Activated CD4-positive, alpha-beta T cell treated with anti-CD3 and anti-CD28 coated beads, Interleukin-10, Interleukin-2, amounts not matched to agents 100 ng/mL and 50 ng/mL, durations not matched to agents 16 hours and 8 hours (primary cell): Measurements from ENCODE around the gene PEBP1.
A peak's percentile ranks its signal among the peaks of the same experiment; 100 is the strongest.
"Not testable (repeated sequence)": the region's sequence is repeated elsewhere in the genome, so short reads cannot be mapped to it uniquely, and the experiment has no call there.

Experiments used
- DNase-seq: peaks from one replicate; pipeline ENCODE4 v3.0.0-alpha.2; 2020

Gene PEBP1

GRCh38 chr12:118135788-118136558, at the start of gene PEBP1:
Gene PEBP1 (plus strand): TSS chr12:118136124. CDS start chr12:118136210, 86 bp downstream.
- DNase-seq = peak; percentile 96

- no peak for DNase-seq
Observed at GRCh38 chr12:118089782-118090181, 46.1 kb upstream of the PEBP1 start.

GRCh38 chr12:118094039-118094438, 41.9 kb upstream of the PEBP1 start:
- DNase-seq = no peak

- no peak for DNase-seq
Observed at GRCh38 chr12:118098401-118098800, 37.5 kb upstream of the PEBP1 start.

GRCh38 chr12:118098911-118099671, 36.8 kb upstream of the PEBP1 start:
- no peak for DNase-seq

GRCh38 chr12:118101051-118101450, 34.9 kb upstream of the PEBP1 start:
- DNase-seq = no peak

- DNase-seq = no peak
Observed at GRCh38 chr12:118102070-118102469, 33.9 kb upstream of the PEBP1 start.

- no peak for DNase-seq
Observed at GRCh38 chr12:118102609-118103008, 33.3 kb upstream of the PEBP1 start.

GRCh38 chr12:118103201-118103600, 32.7 kb upstream of the PEBP1 start:
- no peak for DNase-seq

- DNase-seq = peak; percentile 17
Observed at GRCh38 chr12:118103601-118104382, 32.1 kb upstream of the PEBP1 start, which contains the start of gene VSIG10. Gene VSIG10 (minus strand): TSS chr12:118104011. CDS start chr12:118103671, 340 bp downstream.

GRCh38 chr12:118107011-118107410, 28.9 kb upstream of the PEBP1 start:
- no peak for DNase-seq

GRCh38 chr12:118107694-118108093, 28.2 kb upstream of the PEBP1 start:
- DNase-seq = no peak

GRCh38 chr12:118109088-118109487, 26.8 kb upstream of the PEBP1 start:
- DNase-seq = no peak

GRCh38 chr12:118119449-118119879, 16.5 kb upstream of the PEBP1 start:
- DNase-seq = no peak

GRCh38 chr12:118120579-118121363, 15.2 kb upstream of the PEBP1 start:
- peak; percentile 65 for DNase-seq

GRCh38 chr12:118122264-118122663, 13.7 kb upstream of the PEBP1 start:
- DNase-seq = no peak

GRCh38 chr12:118124333-118124874, 11.5 kb upstream of the PEBP1 start:
- DNase-seq = no peak

- no peak for DNase-seq
Observed at GRCh38 chr12:118125743-118126118, 10.2 kb upstream of the PEBP1 start.

GRCh38 chr12:118126119-118126757, 9.7 kb upstream of the PEBP1 start:
- no peak for DNase-seq

GRCh38 chr12:118127867-118128266, 8.1 kb upstream of the PEBP1 start:
- DNase-seq = no peak

GRCh38 chr12:118129436-118129835, 6.5 kb upstream of the PEBP1 start:
- DNase-seq = not testable (repeated sequence)
